GM18858 (cell line): ENCODE results near the gene THEM5.

Source experiments
- ATAC-seq: cut with Tn5 transposase; IDR thresholded peaks from one replicate; pipeline ENCODE4 v1.9.1; 2021; ENCODE audit not compliant: unreplicated experiment

Gene THEM5

GRCh38 chr1:151802372-151802771 is 51.1 kb downstream of the THEM5 start:
- ATAC-seq, result no peak

GRCh38 chr1:151801846-151802245 is 51.7 kb downstream of the THEM5 start:
- ATAC-seq, result no peak

- no peak for ATAC-seq
Observed at GRCh38 chr1:151801310-151801820, 52.1 kb downstream of the THEM5 start.

- no peak for ATAC-seq
Observed at GRCh38 chr1:151800830-151801229, 52.7 kb downstream of the THEM5 start.

GRCh38 chr1:151799179-151800022 is 54.1 kb downstream of the THEM5 start:
- no peak for ATAC-seq

- no peak for ATAC-seq
Observed at GRCh38 chr1:151798571-151798970, 54.9 kb downstream of the THEM5 start.
